ENCODE measurements around the gene TMEM63A. TPM values are rescaled to one million over a fixed set of nuclear protein-coding genes. Genes with fewer than 3 reads are reported as not detected.

The TMEM63A gene
- total RNA-seq, 3 donors from 2014 or later (not counting 1 experiment from before 2014, with no cell fraction given): 101 to 166 (median 113) TPM

DNA sequence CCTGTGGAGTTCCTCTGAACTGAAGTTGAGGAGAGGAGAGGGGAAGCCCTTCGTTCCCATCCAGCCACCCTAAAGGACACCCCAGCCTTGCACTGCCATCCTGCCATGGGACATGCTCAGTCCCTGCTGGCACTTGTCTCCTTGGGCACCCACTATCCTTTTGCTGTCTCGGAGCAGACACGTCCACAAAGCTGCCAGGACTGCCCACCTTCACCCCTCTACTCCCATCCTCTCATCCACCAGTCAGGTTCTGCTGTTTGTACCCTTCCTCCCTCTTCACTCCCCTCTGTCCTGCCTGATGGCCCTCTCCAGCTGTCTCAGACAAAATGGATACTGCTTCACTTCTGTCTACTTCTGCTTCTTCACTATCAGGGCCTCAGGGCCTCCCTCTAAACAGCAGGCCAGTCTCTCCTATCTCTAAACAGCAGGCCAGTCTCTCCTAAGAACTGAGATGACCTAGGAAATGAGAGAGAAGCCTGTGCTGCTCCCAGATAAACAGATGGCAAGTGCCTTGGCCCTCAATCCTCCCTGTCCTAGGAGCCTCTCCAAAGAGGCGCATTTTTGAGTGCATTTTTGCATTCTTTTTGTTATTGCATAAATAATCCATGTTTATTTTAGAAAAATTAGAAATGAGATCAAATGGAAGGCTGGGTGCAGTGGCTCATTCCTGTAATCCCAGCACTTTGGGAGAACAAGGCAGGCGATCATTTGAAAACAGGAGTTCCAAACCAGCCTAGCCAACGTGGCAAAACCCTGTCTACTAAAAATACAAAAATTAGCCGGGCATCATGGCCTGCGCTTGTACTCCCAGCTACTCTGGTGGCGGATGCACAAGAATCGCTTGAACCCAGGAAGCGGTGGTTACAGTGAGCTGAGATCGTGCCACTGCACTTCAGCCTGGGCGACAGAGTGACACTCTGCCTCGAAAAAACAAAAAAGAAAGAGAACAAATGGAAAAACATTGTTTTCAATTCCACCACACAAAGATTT is 46.3 kb upstream of the TMEM63A start:
- Histone ChIP-seq H3K4me1 (ENCODE audit: control insufficient read depth, insufficient read depth, low read length) (peaks cover 23% of the 10 kb centered on the region), H3K27me3 (ENCODE audit: control insufficient read depth, insufficient read depth, low read length) (no peaks in the 10 kb centered on the region), H3K4me3 (ENCODE audit: low read length) (no peak overlapping the region), H3K9me3 (ENCODE audit: control insufficient read depth, insufficient read depth, low read length) (no peaks in the 10 kb centered on the region), H3K27ac (ENCODE audit: low read length) (peak overlapping the region; percentile 12), H3K36me3 (ENCODE audit: control insufficient read depth, insufficient read depth, low read length) (no peaks in the 10 kb centered on the region)
- H3K27ac Mint-ChIP-seq: peak overlapping the region; percentile 66 to 82
- peak overlapping the region; percentile 50 for H3K4me3 Mint-ChIP-seq
- ATAC-seq: no peak
- TF ChIP-seq, protein P1, sequence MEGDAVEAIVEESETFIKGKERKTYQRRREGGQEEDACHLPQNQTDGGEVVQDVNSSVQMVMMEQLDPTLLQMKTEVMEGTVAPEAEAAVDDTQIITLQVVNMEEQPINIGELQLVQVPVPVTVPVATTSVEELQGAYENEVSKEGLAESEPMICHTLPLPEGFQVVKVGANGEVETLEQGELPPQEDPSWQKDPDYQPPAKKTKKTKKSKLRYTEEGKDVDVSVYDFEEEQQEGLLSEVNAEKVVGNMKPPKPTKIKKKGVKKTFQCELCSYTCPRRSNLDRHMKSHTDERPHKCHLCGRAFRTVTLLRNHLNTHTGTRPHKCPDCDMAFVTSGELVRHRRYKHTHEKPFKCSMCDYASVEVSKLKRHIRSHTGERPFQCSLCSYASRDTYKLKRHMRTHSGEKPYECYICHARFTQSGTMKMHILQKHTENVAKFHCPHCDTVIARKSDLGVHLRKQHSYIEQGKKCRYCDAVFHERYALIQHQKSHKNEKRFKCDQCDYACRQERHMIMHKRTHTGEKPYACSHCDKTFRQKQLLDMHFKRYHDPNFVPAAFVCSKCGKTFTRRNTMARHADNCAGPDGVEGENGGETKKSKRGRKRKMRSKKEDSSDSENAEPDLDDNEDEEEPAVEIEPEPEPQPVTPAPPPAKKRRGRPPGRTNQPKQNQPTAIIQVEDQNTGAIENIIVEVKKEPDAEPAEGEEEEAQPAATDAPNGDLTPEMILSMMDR (IDR thresholded peaks at IDR 0.05): no peak
- peaks cover 20 to 25% of the 10 kb centered on the region in 2 donors for H3K4me1 Mint-ChIP-seq
- H3K27me3 Mint-ChIP-seq (ENCODE audit: low read depth in 2 of 2): no peaks in the 10 kb centered on the region
- DNase-seq: peak in 1 of 2 donors; percentile 44
- H3K36me3 Mint-ChIP-seq: no peaks in the 10 kb centered on the region
- H3K9me3 Mint-ChIP-seq: no peaks in the 10 kb centered on the region
- WGBS (ENCODE audit: insufficient coverage): 53% methylated on average over 13 of the region's 14 CpGs
- intact Hi-C loops (cut with micrococcal nuclease): no loop called here

DNA sequence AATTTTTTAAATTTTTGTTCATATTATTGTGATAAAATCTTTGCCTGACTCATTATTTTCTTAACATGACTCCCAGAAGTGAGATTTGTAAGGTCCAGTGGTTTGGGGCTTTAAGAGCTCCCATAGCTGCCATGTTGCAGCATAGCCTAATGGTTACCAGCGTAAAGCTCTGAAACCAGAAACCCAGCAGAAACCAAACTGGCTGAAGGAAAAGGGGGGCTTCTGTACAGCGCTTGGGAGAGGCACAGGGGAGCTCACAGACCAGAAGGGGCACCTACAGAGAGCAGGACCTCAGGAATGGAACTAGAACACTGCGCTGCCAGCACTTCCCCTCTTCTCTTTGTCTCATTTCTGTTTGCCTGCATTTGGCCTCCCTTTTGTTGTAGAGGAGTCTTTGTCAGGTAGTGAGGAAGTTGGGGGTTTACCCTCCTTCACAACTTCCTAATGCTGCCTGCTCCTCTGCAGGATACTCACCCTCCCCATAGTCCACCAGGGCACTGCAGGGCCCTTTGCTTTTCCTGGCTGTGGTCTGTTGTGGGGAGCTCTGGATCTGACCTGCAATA is 44.5 kb upstream of the TMEM63A start:
- H3K36me3 ChIP-seq (ENCODE audit: control insufficient read depth, insufficient read depth, low read length): peaks cover 8% of the 10 kb centered on the region
- Mint-ChIP-seq H3K4me3 (peak overlapping the region; percentile 31), H3K27me3 (ENCODE audit: low read depth in 2 of 2) (no peaks in the 10 kb centered on the region), H3K9me3 (no peaks in the 10 kb centered on the region), H3K4me1 (peaks cover 26 to 37% of the 10 kb centered on the region in 2 donors), H3K27ac (peak overlapping the region in 1 of 2 donors; percentile 41), H3K36me3 (no peaks in the 10 kb centered on the region)
- H3K9me3 ChIP-seq (ENCODE audit: control insufficient read depth, insufficient read depth, low read length): no peaks in the 10 kb centered on the region
- 91% methylated on average over 2 of the region's 3 CpGs for WGBS (ENCODE audit: insufficient coverage)
- TF ChIP-seq, protein P1 (IDR thresholded peaks at IDR 0.05): no peak
- no peak overlapping the region for H3K27ac ChIP-seq (ENCODE audit: low read length)
- intact Hi-C loops (cut with micrococcal nuclease): no loop called here
- DNase-seq: no peak
- H3K4me1 ChIP-seq (ENCODE audit: control insufficient read depth, insufficient read depth, low read length): peaks cover 37% of the 10 kb centered on the region
- H3K27me3 ChIP-seq (ENCODE audit: control insufficient read depth, insufficient read depth, low read length): no peaks in the 10 kb centered on the region
- no peak for ATAC-seq
- H3K4me3 ChIP-seq (ENCODE audit: low read length): no peak overlapping the region

DNA sequence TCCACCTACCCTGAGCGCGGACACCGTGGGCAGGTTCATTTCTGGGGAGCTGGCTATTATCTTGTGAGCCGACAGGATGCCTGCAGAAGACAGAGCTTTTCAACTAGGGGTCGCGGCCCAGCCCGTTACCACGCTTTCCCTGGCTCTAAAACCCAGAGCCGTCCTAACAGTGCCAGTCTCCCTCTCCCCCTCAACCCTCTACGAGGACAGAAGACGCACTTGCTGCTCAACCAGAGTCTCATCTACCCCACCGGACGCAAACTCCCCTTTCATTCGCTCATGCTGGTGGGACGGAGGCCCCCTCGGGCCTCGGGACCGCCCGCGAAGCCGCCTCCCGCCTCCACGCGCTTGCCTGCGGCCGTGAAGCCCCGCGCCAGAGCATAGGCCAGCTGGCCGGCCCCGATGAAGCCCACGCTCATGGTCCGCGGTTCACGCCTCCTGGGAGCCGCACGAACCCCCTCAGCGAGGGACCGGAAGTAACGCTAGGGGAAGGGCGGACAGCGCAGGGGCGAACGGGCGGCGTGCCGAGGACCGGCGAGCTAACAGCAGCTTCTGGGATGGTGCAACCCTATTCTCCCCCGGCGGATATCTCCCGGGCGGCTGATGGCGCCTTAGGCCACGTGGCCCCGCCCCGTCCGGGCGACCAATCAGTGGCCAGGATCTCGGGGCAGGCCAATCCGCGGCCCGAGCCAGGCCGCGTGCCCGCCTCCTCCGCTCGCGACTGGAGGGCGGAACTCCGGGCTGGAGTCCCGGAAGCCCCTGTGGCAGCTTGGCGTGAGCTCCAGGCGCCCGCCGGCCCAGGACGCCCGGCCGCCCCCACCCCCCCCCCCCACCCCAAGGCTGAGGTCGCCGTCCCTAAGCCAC is 41.7 kb upstream of the TMEM63A start, which contains the start of gene PYCR2:
Gene PYCR2 (minus strand): TSS at position 559 of the 864 bp plus-strand sequence. CDS start 140 bp downstream, at position 419.
- Mint-ChIP-seq H3K36me3 (no peaks in the 10 kb centered on the region), H3K27ac (peak within 1 kb of the TSS; percentile 87 to 97), H3K4me1 (peaks cover 19 to 37% of the 10 kb centered on the region in 2 donors), H3K9me3 (no peaks in the 10 kb centered on the region), H3K4me3 (peak within 1 kb of the TSS; percentile 89), H3K27me3 (ENCODE audit: low read depth in 2 of 2) (no peaks in the 10 kb centered on the region)
- Histone ChIP-seq H3K27ac (ENCODE audit: low read length) (peak within 1 kb of the TSS; percentile 90), H3K36me3 (ENCODE audit: control insufficient read depth, insufficient read depth, low read length) (peaks cover 30% of the 10 kb centered on the region), H3K4me3 (ENCODE audit: low read length) (peak within 1 kb of the TSS; percentile 89), H3K27me3 (ENCODE audit: control insufficient read depth, insufficient read depth, low read length) (no peaks in the 10 kb centered on the region), H3K4me1 (ENCODE audit: control insufficient read depth, insufficient read depth, low read length) (peaks cover 32% of the 10 kb centered on the region), H3K9me3 (ENCODE audit: control insufficient read depth, insufficient read depth, low read length) (no peaks in the 10 kb centered on the region)
- WGBS (ENCODE audit: insufficient coverage): under 1% methylated on average over 70 of the region's 80 CpGs
- intact Hi-C loops (cut with micrococcal nuclease): loop anchor here (1.0 to 5.0 kb wide), 2 partner anchors 75 to 147 kb away; partner anchors contain the start of genes SDE2 and SRP9
- peak; percentile 96 to 99 (median 97) for ATAC-seq
- peak; percentile 98 for DNase-seq
- TF ChIP-seq, protein P1 (IDR thresholded peaks at IDR 0.05): no peak

Data from natural killer cell (primary cell).